K562 (cell line): ENCODE results near the gene ISYNA1. TPM values are rescaled to one million over a fixed set of nuclear protein-coding genes. Genes with fewer than 3 reads are reported as not detected.
A peak's percentile ranks its signal among the peaks of the same experiment; 100 is the strongest.

ENCODE experiments used
- ARID4B ChIP-seq: sonication (generic); formaldehyde crosslinking; IDR thresholded peaks from 2 replicates; pipeline ENCODE4 v1.8.0; 2022; ENCODE audit warnings: mild to moderate bottlenecking, missing genetic modification reagents
- BHLHE40 ChIP-seq: IDR thresholded peaks from 2 replicates; pipeline ENCODE4 v1.6.1; 2011; ENCODE audit warnings: low read length, improper control_type of control experiment
- E2F5 ChIP-seq: sonication (generic); formaldehyde crosslinking; IDR thresholded peaks from 2 replicates; pipeline ENCODE4 v1.8.0; 2022; ENCODE audit warnings: mild to moderate bottlenecking, missing genetic modification reagents
- HMBOX1 ChIP-seq: sonication (generic); IDR thresholded peaks from 2 replicates; pipeline ENCODE4 v1.6.1; 2016
- HNRNPH1 ChIP-seq: fragments of 200-400 bp; formaldehyde crosslinking; optimal IDR thresholded peaks from 2 replicates; pipeline ENCODE3; 2017; ENCODE audit warnings: low read depth, mild to moderate bottlenecking, low read length, moderate library complexity
- SRSF3 ChIP-seq: fragments of 200-400 bp; formaldehyde crosslinking; IDR thresholded peaks from 2 replicates; pipeline ENCODE4 v1.6.1; 2016; ENCODE audit warnings: mild to moderate bottlenecking, low read length, moderate library complexity; ENCODE audit not compliant: insufficient read depth
- TEAD1 ChIP-seq, 2 experiments: fragments of 450-650 bp in 1 of 2; sonication (generic) in 1 of 2; formaldehyde crosslinking; IDR thresholded peaks; 2 replicates each; pipeline versions ENCODE4 v1.4.0 to v1.8.0; 2020 to 2022; ENCODE audit warnings: mild to moderate bottlenecking in 2 of 2, missing genetic modification reagents in 1 of 2
- ZNF398 ChIP-seq: fragments of 250-450 bp; sonication (Bioruptor Pico); IDR thresholded peaks from 2 replicates; pipeline ENCODE4 v1.8.0; 2021; ENCODE audit warnings: moderate library complexity, mild to moderate bottlenecking, inconsistent platforms
- ZNF407 ChIP-seq: fragments of 450-650 bp; IDR thresholded peaks from 2 replicates; pipeline ENCODE4 v1.6.1; 2016; ENCODE audit warnings: low read depth
- polyA plus RNA-seq, 8 experiments: library from polyadenylated mRNA; depleted of rRNA in 4 of 8; stranded (reverse) in 5 of 8; unstranded in 3 of 8; fragments of >200 nt; fragmentation: Nextera tagmentation in 2 of 8; fragmentation: Illumina TruSeq in 1 of 8; extraction: Ambion mirVana in 2 of 8; extraction: Trizol in 1 of 8; gene quantifications; 2 replicates each; pipeline versions ENCODE4 v1.2.1 to v1.2.3, GENCODE V29; 2011 to 2014; ENCODE audit warnings: inconsistent platforms in 1 of 8, missing spikeins in 1 of 8
- total RNA-seq, 7 experiments: library from RNA; depleted of rRNA in 6 of 7; stranded (reverse); fragments of >200 nt in 6 of 7; fragmentation: Illumina TruSeq in 2 of 7; extraction: Trizol in 2 of 7; gene quantifications; 2 replicates each; pipeline versions ENCODE4 v1.2.1 to v1.2.3, GENCODE V29; 2011 to 2021; ENCODE audit warnings: low replicate concordance in 1 of 7

ISYNA1 gene
- total and polyA plus RNA-seq, 9 of the 15 experiments (the other 6 are each of a cell fraction or from before 2014, with no cell fraction given): 21.8 to 460 (median 93.2) TPM

- TF ChIP-seq HMBOX1 (no peak), E2F5 (CRISPR knock-in tag) (no peak), ZNF407 (no peak), TEAD1 (CRISPR knock-in tag; IDR thresholded peaks at IDR 0.05) (peak in 1 of 2 experiments; percentile 49; a peak in 2 of 4 replicates), HNRNPH1 (no peak), BHLHE40 (no peak), ARID4B (CRISPR knock-in tag) (peak; percentile 65; the same call in 1 of the 2 replicates), SRSF3 (peak; percentile 87; the same call in 1 of the 2 replicates), ZNF398 (CRISPR knock-in tag) (no peak)
These were observed 20.5 kb downstream of the ISYNA1 start (continued) for GRCh38 chr19:18417250-18418028.
